Skeletal muscle tissue (tissue), 4 donors: Measurements from ENCODE around the gene SNX19. TPM values are rescaled to one million over a fixed set of nuclear protein-coding genes. Genes with fewer than 3 reads are reported as not detected.

ENCODE experiments used
- H3K27ac ChIP-seq: one replicate; pipeline ENCODE4 v1.7.0; 2013; ENCODE audit warnings: mild to moderate bottlenecking, low read depth, low read length, inconsistent platforms
- H3K27me3 ChIP-seq, 3 donors: one replicate each; pipeline ENCODE4 v1.7.0; 2013; ENCODE audit warnings: low read length in 3 of 3; ENCODE audit not compliant: control insufficient read depth in 3 of 3, insufficient read depth in 3 of 3
- H3K36me3 ChIP-seq, 3 donors: one replicate each; pipeline ENCODE4 v1.7.0; 2013; ENCODE audit warnings: low read length in 3 of 3; ENCODE audit not compliant: control insufficient read depth in 3 of 3, insufficient read depth in 3 of 3
- H3K4me1 ChIP-seq, 3 donors: one replicate each; pipeline ENCODE4 v1.7.0; 2013; ENCODE audit warnings: low read length in 3 of 3, mild to moderate bottlenecking in 3 of 3; ENCODE audit not compliant: control insufficient read depth in 3 of 3, insufficient read depth in 3 of 3
- H3K4me3 ChIP-seq, 3 donors: one replicate each; pipeline ENCODE4 v1.7.0; 2013; ENCODE audit warnings: low read length in 3 of 3
- H3K9ac ChIP-seq, 3 donors: one replicate each; pipeline ENCODE4 v1.7.0; 2013; ENCODE audit warnings: low read length in 3 of 3, mild to moderate bottlenecking in 3 of 3, moderate library complexity in 2 of 3, low read depth in 1 of 3
- H3K9me3 ChIP-seq, 3 donors: one replicate each; pipeline ENCODE4 v1.7.0; 2013; ENCODE audit warnings: low read length in 3 of 3; ENCODE audit not compliant: control insufficient read depth in 3 of 3
- total RNA-seq: library from RNA; depleted of rRNA; stranded (reverse); fragments of >200 nt; gene quantifications from one replicate; pipeline ENCODE4 v1.2.3, GENCODE V29; 2014
- donor health status: Osteomylitis.

The SNX19 gene
- total RNA-seq, 1 donor from 2014 or later, result 31.3 TPM

DNA sequence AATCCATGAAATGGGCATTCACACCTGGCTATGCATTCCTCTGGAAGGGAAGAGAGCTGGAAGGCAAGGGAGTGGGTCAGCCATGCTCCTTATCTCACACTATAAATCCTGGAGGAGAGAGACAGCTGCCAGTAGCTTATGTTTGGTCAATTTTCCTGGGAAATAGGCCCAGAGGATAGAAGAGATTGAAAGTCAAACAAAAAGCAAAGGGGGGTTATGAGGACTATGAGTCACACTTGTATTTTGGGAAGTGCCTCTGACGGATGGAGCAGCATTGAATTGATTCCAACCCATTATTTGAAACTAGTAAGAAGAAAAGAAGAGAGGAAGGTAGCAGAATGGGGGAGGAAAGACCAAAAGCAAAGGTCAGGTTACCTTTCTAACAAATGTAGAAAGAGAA is 25.0 kb downstream of the SNX19 start:
- peaks cover 4 to 31% (median 10%) of the 10 kb centered on the region in 3 donors for H3K4me1 ChIP-seq
- H3K9me3 ChIP-seq, result no peaks in the 10 kb centered on the region
- no peak overlapping the region for H3K4me3 ChIP-seq
- no peaks in the 10 kb centered on the region for H3K27me3 ChIP-seq
- no peak overlapping the region for H3K9ac ChIP-seq
- peaks cover 8 to 34% (median 26%) of the 10 kb centered on the region in 3 donors for H3K36me3 ChIP-seq
- no peak overlapping the region for H3K27ac ChIP-seq

DNA sequence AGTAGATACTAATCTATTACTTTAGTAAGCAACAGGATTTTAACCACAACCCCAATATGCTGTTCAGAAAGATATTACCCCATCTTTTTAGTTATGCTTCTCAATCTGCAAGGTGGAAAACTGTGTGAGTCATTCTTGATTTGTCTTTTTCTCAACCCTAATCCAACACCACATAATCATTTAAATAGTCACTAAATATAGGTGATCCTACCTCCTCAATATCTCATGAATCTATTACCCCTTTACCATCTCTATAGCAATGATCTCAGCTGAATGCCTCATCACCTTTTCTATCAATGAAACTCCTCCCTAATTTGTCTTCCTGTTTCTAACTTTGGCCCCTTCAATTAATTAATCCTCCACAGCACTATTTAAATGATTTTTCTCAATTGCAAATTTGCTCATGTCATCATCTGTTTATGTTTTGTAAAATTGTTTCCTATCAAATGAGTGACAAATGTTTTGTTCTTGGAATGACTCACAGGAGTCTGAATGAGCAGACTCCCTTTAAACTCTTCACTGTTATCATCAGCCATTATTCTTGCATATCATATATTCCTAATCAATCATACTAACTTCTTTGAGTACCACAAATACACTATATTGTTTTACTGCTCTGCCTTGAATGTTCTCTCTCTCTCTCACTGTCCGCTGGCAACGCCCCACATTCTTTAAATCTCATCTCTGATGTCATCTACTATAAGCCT is 26.1 kb downstream of the SNX19 start:
- Histone ChIP-seq H3K9me3 (no peaks in the 10 kb centered on the region), H3K36me3 (peaks cover 7 to 31% (median 20%) of the 10 kb centered on the region in 3 donors), H3K4me1 (peaks cover 4 to 33% (median 10%) of the 10 kb centered on the region in 3 donors), H3K4me3 (no peak overlapping the region), H3K27me3 (no peaks in the 10 kb centered on the region), H3K9ac (no peak overlapping the region), H3K27ac (no peak overlapping the region)

DNA sequence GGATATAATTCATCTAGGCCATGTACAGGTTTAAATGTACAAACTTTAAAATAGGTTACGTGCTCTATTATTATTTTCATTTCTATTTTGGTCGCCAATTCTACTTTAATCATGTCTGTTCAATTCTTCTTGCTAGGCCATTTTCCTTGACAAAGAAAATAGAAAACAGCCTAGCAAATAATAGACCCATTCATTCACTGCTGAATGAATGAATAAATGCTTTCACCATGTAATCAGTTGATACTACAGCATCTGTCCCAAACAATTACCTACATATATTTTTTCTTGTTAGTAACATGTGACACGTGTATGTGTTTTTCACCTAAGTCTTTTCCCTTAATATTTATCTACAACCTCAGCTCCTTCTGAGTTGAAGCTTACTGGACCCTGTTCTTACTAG is 27.5 kb downstream of the SNX19 start:
- H3K4me1 ChIP-seq, result peaks cover 0 to 25% (median 6%) of the 10 kb centered on the region in 3 donors
- H3K27ac ChIP-seq, result no peak overlapping the region
- H3K9ac ChIP-seq, result no peak overlapping the region
- peaks cover 0 to 26% (median 12%) of the 10 kb centered on the region in 3 donors for H3K36me3 ChIP-seq
- no peaks in the 10 kb centered on the region for H3K9me3 ChIP-seq
- no peak overlapping the region for H3K4me3 ChIP-seq
- H3K27me3 ChIP-seq, result no peaks in the 10 kb centered on the region

DNA sequence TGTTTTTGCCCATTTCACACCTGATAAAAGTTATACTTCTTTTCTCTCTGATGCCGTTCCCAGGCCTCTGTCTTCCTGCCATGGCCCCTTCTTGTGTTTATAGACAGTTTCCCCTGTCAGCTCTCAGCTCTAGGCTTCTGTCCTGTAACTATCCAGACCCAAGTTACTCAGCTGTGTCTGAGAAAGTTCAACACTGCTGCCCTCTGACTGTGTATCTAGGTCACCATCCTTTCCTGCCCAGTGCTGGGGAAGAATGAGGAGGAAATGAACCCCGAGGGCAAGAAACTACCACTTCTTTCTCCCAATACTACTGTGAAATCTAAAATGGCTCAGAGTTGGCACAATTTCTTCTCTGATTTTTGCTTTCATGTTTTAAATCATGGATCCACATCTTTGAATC is 29.6 kb downstream of the SNX19 start:
- Histone ChIP-seq H3K9me3 (no peaks in the 10 kb centered on the region), H3K27ac (no peak overlapping the region), H3K36me3 (peaks cover 0 to 21% (median 0%) of the 10 kb centered on the region in 3 donors), H3K27me3 (no peaks in the 10 kb centered on the region), H3K4me1 (peaks cover 9 to 26% (median 23%) of the 10 kb centered on the region in 3 donors), H3K4me3 (no peak overlapping the region), H3K9ac (no peak overlapping the region)

DNA sequence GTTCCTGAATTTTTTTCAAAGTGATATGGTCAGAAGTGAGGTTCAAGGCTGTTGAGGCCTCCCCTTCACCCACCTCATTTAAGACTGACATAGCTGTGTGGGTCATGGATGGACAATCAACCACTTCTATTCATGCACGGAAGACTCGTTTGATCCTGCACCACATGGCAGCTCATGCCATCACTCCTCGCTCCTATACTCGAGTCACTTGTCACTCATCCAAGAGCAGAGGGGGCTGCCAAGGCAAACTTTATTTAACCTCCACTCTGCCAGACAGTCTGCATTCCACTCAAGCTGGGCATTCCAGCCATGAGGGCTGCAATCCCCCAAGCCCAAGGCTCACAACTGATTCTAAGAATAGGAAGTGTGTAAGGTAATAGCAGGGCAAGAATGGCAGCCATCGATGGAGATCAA is 34.1 kb downstream of the SNX19 start:
- no peak overlapping the region for H3K9ac ChIP-seq

DNA sequence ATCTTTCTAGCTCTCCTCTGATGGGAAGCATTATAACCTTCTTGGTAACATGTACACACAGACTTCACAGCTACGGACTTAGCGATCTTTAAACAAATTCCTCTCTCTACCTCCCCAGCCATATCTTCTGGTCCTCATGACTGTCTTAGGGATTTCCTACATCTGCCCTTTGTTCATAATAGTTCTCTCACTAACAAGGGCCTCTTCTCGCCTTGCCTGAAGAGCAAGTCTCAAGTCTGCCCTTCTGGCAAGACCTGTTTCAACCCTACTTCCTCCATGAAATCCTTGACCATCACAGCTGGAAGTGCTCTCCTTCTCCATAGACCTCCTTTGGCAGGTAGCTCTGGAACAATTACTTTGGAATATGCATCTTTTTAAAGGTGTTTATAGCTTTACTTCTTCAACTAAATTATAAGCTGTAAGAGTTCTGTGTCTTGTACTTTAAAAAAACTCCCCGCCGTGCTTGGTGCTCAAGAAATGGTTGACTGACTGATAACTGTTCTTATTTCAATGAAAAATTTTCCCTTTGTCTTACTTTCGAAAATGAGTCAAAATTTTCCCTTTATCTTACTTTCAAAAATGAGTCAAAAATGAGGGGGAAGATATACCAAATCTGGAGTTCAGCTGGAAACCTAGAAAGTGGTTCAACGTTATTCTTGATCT is 34.7 kb downstream of the SNX19 start:
- H3K4me3 ChIP-seq, result no peak overlapping the region
- H3K9me3 ChIP-seq, result no peaks in the 10 kb centered on the region
- no peaks in the 10 kb centered on the region for H3K27me3 ChIP-seq
- H3K4me1 ChIP-seq, result peaks cover 9 to 26% (median 25%) of the 10 kb centered on the region in 3 donors
- H3K27ac ChIP-seq, result no peak overlapping the region
- H3K36me3 ChIP-seq, result peaks cover 25 to 58% (median 44%) of the 10 kb centered on the region in 3 donors
- no peak overlapping the region for H3K9ac ChIP-seq

More for the DNA sequence above, 34.1 kb downstream of the SNX19 start:
- Histone ChIP-seq H3K27me3 (no peaks in the 10 kb centered on the region), H3K27ac (peak overlapping the region; percentile 43), H3K36me3 (peaks cover 22 to 53% (median 40%) of the 10 kb centered on the region in 3 donors), H3K9me3 (no peaks in the 10 kb centered on the region), H3K4me3 (no peak overlapping the region), H3K4me1 (peaks cover 9 to 26% (median 25%) of the 10 kb centered on the region in 3 donors)

DNA sequence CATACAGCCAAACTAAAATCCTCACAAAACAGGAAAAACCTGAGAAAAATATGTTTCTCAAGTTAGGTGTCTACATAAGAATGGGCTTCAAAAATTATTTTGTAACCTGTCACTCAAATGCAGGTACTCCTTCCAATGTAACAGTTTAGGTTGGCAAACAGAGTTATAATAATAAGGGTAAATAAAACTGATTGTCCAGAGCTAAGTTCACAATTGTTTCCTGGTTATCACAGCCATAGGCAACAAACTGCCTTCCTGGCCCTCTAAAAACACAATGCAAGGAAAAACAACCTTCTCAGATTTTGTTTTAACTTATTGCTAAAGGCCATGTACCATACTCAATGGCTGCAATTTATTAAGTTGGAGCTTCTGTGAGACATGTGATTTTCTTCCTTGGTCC is 36.4 kb downstream of the SNX19 start:
- no peaks in the 10 kb centered on the region for H3K9me3 ChIP-seq
- H3K27ac ChIP-seq, result no peak overlapping the region
- H3K27me3 ChIP-seq, result no peaks in the 10 kb centered on the region
- no peak overlapping the region for H3K9ac ChIP-seq
- H3K36me3 ChIP-seq, result peaks cover 25 to 64% (median 50%) of the 10 kb centered on the region in 3 donors
- peaks cover 12 to 28% (median 22%) of the 10 kb centered on the region in 3 donors for H3K4me1 ChIP-seq
- H3K4me3 ChIP-seq, result no peak overlapping the region

DNA sequence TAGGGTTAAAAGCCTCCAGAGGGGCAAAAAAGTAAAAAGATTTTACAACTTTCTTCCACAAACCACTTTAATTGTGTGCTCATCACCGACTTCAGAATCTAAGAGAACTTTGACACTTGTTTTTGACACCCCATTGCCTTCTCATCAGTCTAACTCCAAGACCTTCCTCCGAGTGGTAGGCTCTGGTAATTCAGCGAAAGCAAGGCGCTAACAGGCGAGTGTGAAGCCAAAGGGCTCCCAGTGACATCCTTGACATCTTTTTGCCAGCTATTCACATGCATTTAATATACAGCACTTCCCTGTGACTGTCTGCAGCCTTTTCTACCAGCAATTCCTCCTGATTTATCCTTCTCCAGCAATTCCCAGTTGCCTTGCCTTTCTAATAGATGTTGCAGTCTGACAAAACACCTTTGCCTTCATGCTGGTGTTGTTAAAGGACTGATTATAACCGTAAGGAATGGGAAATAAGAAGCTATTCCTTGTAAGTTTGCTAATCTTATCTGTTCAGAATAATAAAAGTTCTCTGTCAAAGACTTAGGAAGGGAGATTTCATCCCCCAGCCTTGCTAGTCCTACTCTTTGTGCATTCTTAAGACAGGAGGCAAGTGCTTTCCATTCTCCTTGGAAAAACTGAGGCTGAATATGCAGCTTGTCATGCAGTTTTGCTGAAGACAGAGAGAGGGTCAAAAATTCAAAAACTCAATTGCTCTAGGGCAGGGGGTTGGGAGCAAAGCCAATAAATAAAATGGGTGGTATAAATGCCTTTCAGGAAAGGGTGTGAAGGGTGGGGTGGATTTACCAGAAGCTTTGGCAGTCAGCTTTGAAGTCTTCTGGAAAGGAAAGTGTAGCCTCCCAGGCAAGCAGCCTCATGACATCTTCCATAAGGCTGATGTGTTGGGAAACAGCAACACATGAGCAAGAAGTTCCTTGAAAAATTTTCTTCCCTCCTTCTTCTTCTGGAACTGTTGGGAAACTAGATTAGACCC is 39.1 kb downstream of the SNX19 start:
- Histone ChIP-seq H3K27ac (peak overlapping the region; percentile 12), H3K27me3 (no peaks in the 10 kb centered on the region), H3K4me3 (no peak overlapping the region), H3K9me3 (no peaks in the 10 kb centered on the region), H3K4me1 (peaks cover 18 to 27% (median 24%) of the 10 kb centered on the region in 3 donors), H3K9ac (no peak overlapping the region), H3K36me3 (peaks cover 25 to 60% (median 50%) of the 10 kb centered on the region in 3 donors)

DNA sequence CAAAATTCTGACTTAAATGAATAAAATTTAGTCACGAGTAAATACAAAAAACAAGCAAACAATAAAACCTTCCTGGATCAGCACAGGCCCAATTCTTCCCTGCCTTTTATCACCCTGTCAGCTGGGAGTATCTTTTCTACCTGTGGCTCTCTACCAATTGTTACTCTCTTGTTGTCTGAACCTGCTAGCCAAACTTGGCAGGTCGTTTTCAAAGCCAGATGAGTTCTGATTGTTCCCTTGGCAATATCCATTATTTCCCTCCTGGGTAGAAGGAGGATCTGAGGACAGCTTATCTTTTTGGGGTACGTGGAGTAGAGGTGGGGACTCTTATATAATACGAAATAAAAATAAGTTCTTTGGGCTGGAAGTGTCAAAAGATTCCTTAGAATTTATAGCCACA is 40.2 kb downstream of the SNX19 start:
- H3K36me3 ChIP-seq, result peaks cover 25 to 60% (median 47%) of the 10 kb centered on the region in 3 donors
- no peaks in the 10 kb centered on the region for H3K9me3 ChIP-seq
- no peak overlapping the region for H3K4me3 ChIP-seq
- peaks cover 25 to 30% (median 28%) of the 10 kb centered on the region in 3 donors for H3K4me1 ChIP-seq
- H3K27ac ChIP-seq, result no peak overlapping the region
- no peaks in the 10 kb centered on the region for H3K27me3 ChIP-seq
- H3K9ac ChIP-seq, result no peak overlapping the region
